ENCODE measurements around the gene NHS.

- TF ChIP-seq CTCF (IDR thresholded peaks at IDR 0.05) (no peak), POLR2A (IDR thresholded peaks at IDR 0.05) (no peak), POLR2AphosphoS5 (IDR thresholded peaks at IDR 0.05; ENCODE audit: insufficient read depth in 1 of 2, low read depth in 1 of 2) (no peak)
These were observed 87.9 kb downstream of the NHS start for GRCh38 chrX:17462881-17463280.

Data from vagina (tissue), 2 donors.